Brain microvascular endothelial cell (primary cell): ENCODE results near the gene ANKMY1.

ENCODE experiments used
- DNase-seq: peaks from one replicate; pipeline ENCODE4 v3.0.0-alpha.2; 2020
- H3K27ac ChIP-seq: fragments of 250-450 bp; sonication (Bioruptor Pico); 2 replicates; pipeline ENCODE4 v1.5.1; 2020; ENCODE audit warnings: mild to moderate bottlenecking, moderate library complexity
- H3K27me3 ChIP-seq: fragments of 250-450 bp; sonication (Bioruptor Pico); replicated peaks from 2 replicates; pipeline ENCODE4 v1.5.1; 2020; ENCODE audit warnings: mild to moderate bottlenecking
- H3K36me3 ChIP-seq: fragments of 250-450 bp; sonication (Bioruptor Pico); replicated peaks from 2 replicates; pipeline ENCODE4 v1.5.1; 2020; ENCODE audit warnings: mild to moderate bottlenecking
- H3K4me3 ChIP-seq: 2 replicates; pipeline ENCODE4 v1.5.1; 2011; ENCODE audit warnings: low read depth, mild to moderate bottlenecking, control low read depth, low read length, moderate library complexity
- in situ Hi-C: cut with HindIII; loops from 2 replicates; pipeline ENCODE4 v1.10.0; 2017; ENCODE audit warnings: low sequenced_read_pairs, low pct_ligation_motif_present
- TF ChIP-seq, protein P1 (sequence below): IDR thresholded peaks from 2 replicates; pipeline ENCODE4 v1.5.1; 2011; ENCODE audit warnings: low read depth, mild to moderate bottlenecking, moderate library complexity, low read length, control low read depth, inconsistent platforms; ENCODE audit errors: missing control alignments

ANKMY1 gene

GRCh38 chr2:240512666-240513535 lies 44.9 kb downstream of the ANKMY1 start:
- TF ChIP-seq, protein P1, sequence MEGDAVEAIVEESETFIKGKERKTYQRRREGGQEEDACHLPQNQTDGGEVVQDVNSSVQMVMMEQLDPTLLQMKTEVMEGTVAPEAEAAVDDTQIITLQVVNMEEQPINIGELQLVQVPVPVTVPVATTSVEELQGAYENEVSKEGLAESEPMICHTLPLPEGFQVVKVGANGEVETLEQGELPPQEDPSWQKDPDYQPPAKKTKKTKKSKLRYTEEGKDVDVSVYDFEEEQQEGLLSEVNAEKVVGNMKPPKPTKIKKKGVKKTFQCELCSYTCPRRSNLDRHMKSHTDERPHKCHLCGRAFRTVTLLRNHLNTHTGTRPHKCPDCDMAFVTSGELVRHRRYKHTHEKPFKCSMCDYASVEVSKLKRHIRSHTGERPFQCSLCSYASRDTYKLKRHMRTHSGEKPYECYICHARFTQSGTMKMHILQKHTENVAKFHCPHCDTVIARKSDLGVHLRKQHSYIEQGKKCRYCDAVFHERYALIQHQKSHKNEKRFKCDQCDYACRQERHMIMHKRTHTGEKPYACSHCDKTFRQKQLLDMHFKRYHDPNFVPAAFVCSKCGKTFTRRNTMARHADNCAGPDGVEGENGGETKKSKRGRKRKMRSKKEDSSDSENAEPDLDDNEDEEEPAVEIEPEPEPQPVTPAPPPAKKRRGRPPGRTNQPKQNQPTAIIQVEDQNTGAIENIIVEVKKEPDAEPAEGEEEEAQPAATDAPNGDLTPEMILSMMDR = no peak
- no peak for DNase-seq
- Histone ChIP-seq H3K27ac (no peak overlapping the region), H3K36me3 (no peaks in the 10 kb centered on the region), H3K27me3 (no peaks in the 10 kb centered on the region), H3K4me3 (no peak overlapping the region)
- in situ Hi-C loops = no loop called here

DNA sequence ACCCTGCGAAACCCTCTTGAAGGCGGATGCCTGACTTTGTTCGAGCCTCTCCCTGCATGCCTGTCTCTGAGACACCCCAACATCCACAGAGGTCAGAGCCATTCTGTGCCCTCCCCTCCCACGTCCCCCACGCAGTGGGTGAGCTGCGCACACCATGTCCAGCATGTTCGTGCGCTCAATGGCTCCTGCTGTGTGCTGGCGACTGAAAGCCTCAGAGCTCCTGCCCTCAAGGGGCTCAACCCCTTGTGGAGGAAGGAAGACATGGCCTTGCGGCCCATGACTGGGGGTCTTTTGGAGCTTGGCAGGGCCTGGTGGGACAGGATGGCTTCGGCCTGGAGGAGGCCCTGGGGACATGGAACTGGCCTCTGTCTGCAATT lies 45.7 kb downstream of the ANKMY1 start:
- H3K36me3 ChIP-seq = no peaks in the 10 kb centered on the region
- H3K27ac ChIP-seq = no peak overlapping the region
- no peak overlapping the region for H3K4me3 ChIP-seq
- TF ChIP-seq, protein P1 = no peak
- no peaks in the 10 kb centered on the region for H3K27me3 ChIP-seq
- in situ Hi-C loops = no loop called here
- DNase-seq = no peak

- in situ Hi-C loops = no loop called here
- Histone ChIP-seq H3K27me3 (no peaks in the 10 kb centered on the region), H3K4me3 (no peak overlapping the region), H3K27ac (no peak overlapping the region), H3K36me3 (no peaks in the 10 kb centered on the region)
- no peak for DNase-seq
- TF ChIP-seq, protein P1 = no peak
These were observed 46.3 kb downstream of the ANKMY1 start for GRCh38 chr2:240511351-240512108.

DNA sequence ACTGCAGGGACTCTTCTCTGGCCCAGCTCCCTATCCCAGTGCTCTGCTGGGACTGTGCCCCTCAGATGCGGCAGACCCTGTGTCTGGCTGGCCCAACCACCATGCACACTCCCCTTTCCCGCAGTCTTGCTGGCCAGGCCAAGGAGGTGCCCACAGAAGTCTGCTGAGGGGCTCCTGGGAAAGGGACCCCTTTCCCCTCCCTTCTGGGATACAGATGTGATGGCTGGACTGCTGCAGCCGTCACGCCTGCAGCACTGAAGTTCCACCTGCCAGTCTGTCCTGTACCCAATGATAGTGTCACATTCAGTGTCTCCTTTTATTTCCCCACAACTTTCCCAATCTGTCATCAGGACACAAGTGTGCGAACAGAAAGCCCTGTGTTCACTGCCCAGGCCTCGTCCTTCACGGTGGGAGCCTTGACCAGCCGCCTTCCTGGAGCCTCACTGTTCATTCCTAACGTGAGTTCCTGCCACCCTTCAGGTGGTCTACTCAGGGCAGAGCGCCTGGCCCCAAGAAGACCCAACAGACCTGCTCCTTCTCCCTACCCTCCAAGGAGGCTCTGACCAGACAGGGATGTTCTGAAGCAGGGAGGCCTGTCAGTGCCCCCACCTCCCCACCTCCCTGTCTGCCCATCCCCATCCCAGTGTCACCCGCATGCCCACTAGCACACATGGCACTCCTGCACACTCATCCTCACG lies 47.1 kb downstream of the ANKMY1 start:
- DNase-seq = no peak
- H3K27ac ChIP-seq = no peak overlapping the region
- H3K4me3 ChIP-seq = no peak overlapping the region
- no peaks in the 10 kb centered on the region for H3K36me3 ChIP-seq
- H3K27me3 ChIP-seq = no peaks in the 10 kb centered on the region
- TF ChIP-seq, protein P1 = no peak
- in situ Hi-C loops = no loop called here

GRCh38 chr2:240509667-240510512 lies 47.9 kb downstream of the ANKMY1 start:
- no peak overlapping the region for H3K4me3 ChIP-seq
- H3K36me3 ChIP-seq = no peaks in the 10 kb centered on the region
- no peaks in the 10 kb centered on the region for H3K27me3 ChIP-seq
- DNase-seq = no peak
- in situ Hi-C loops = no loop called here
- TF ChIP-seq, protein P1 = no peak
- no peak overlapping the region for H3K27ac ChIP-seq
